NCI-H1105 treated with DMSO at 0.1 percent for 48 hours (cell line): ENCODE measurements around the gene OR10D3.
A peak's percentile ranks its signal among the peaks of the same experiment; 100 is the strongest.
"Not testable (repeated sequence)": the region's sequence is repeated elsewhere in the genome, so short reads cannot be mapped to it uniquely, and the experiment has no call there.

Experiments
- DNase-seq: peaks from one replicate; lab custom pipeline; 2025; lab: John Stamatoyannopoulos, UW

Gene OR10D3

GRCh38 chr11:124194293-124195188, 11.4 kb downstream of the OR10D3 start:
- DNase-seq: no peak

GRCh38 chr11:124195189-124195734, 12.1 kb downstream of the OR10D3 start:
- peak; percentile 71 for DNase-seq

GRCh38 chr11:124197999-124198398, 14.9 kb downstream of the OR10D3 start:
- no peak for DNase-seq

GRCh38 chr11:124198897-124199296, 15.8 kb downstream of the OR10D3 start:
- DNase-seq: no peak

- no peak for DNase-seq
These were observed 16.6 kb downstream of the OR10D3 start for GRCh38 chr11:124199702-124200101.

- no peak for DNase-seq
These were observed 17.5 kb downstream of the OR10D3 start for GRCh38 chr11:124200671-124201070.

- DNase-seq: no peak
These were observed 19.8 kb downstream of the OR10D3 start for GRCh38 chr11:124202951-124203350.

GRCh38 chr11:124204008-124204407, 20.9 kb downstream of the OR10D3 start:
- no peak for DNase-seq

GRCh38 chr11:124207102-124207792, 24.1 kb downstream of the OR10D3 start:
- DNase-seq: no peak

- no peak for DNase-seq
These were observed 26.7 kb downstream of the OR10D3 start for GRCh38 chr11:124209824-124210357.

GRCh38 chr11:124210421-124210820, 27.3 kb downstream of the OR10D3 start:
- DNase-seq: no peak

- DNase-seq: no peak
These were observed 28.2 kb downstream of the OR10D3 start for GRCh38 chr11:124211321-124211720.

- DNase-seq: no peak
These were observed 30.9 kb downstream of the OR10D3 start for GRCh38 chr11:124214027-124214426.

GRCh38 chr11:124219126-124219525, 36.0 kb downstream of the OR10D3 start:
- DNase-seq: no peak

GRCh38 chr11:124222407-124222806, 39.3 kb downstream of the OR10D3 start:
- DNase-seq: no peak

- not testable (repeated sequence) for DNase-seq
These were observed 41.7 kb downstream of the OR10D3 start for GRCh38 chr11:124224618-124225423.

- no peak for DNase-seq
These were observed 42.3 kb downstream of the OR10D3 start for GRCh38 chr11:124225471-124225870.

- DNase-seq: no peak
These were observed 50.2 kb downstream of the OR10D3 start for GRCh38 chr11:124233376-124233775.
